GM18951 (cell line): ENCODE results near the gene GRM8.

Experiments
- POLR2A ChIP-seq: IDR thresholded peaks from 4 replicates; pipeline ENCODE4 v1.6.1; 2011; ENCODE audit warnings: mild to moderate bottlenecking; ENCODE audit not compliant: insufficient read length, insufficient read depth; ENCODE audit errors: extremely low read depth
- in situ Hi-C: fragments of 300-500 bp; cut with MboI; formaldehyde crosslinking; loops from one replicate; pipeline ENCODE4 v1.12.0; 2022; ENCODE audit warnings: low sequenced_read_pairs, mixed read lengths, inconsistent platforms; ENCODE audit not compliant: unreplicated experiment

Gene GRM8

DNA sequence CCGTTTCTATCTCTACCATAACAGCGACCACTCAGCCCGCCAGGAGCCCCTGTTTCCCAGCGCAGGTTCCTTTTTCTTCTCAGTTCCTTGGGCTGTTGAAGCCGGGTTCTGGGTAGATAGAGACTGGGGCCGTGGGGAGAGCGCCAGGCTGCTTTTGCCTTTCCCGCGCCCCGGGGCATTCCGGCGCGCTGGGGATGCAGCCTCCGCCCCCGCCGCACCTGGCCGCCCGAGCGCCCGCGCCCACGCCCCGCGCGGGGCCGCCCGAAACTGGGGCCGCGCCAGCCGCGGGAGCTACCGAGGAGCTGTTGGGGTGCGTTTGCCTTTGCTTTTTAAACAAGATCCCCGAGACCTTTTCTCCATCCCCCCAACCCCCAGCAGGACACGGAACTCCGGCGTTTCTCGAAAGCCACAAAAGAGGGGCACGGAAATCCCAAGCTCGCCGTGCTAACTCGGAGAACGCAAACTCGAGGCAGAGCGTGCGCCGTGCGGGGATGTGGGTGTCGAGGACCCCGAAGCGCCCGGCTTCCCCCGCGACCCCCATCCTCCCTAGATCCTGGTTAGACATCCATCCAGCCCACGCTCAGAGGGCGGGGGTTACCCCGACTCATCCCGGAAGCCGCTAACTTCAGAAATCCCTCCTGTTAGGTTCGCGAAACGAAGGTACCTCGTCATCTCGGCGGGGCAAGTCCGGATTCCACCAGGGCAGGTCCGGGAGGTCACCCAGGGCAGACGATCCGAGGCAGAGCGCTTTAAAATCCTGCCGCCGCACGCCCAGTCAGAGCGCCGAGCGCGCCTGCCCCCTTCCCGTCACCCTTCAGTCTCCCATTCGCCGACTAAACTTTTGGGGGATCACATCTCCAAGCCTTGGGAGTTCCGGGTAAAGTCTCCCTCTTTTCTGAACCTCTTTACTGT lies 1.0 kb downstream of the GRM8 start:
- TF ChIP-seq POLR2A = no peak
- in situ Hi-C loops = no loop called here

DNA sequence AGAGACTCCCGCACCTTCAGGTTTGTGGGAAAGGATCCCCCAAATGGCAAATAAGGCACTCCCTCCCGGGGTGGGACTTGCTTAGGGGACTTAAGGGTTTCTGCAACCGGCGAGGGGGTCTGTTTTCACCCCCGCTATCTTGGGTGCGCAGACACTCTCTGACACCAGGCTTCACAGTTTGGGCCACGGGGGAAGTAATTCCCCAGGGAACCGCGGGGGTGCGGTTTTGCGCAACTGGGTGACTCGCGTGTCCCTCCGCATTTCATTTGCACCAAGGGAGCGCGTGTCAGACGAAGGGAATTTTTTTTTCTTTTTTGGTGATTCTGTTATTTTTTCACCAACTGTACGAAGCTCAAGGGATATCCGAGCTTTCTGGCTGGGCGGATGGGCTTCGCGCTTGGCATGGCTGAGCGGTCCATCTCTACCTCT lies 1.7 kb downstream of the GRM8 start:
- in situ Hi-C loops = no loop called here
- no peak for TF ChIP-seq POLR2A

DNA sequence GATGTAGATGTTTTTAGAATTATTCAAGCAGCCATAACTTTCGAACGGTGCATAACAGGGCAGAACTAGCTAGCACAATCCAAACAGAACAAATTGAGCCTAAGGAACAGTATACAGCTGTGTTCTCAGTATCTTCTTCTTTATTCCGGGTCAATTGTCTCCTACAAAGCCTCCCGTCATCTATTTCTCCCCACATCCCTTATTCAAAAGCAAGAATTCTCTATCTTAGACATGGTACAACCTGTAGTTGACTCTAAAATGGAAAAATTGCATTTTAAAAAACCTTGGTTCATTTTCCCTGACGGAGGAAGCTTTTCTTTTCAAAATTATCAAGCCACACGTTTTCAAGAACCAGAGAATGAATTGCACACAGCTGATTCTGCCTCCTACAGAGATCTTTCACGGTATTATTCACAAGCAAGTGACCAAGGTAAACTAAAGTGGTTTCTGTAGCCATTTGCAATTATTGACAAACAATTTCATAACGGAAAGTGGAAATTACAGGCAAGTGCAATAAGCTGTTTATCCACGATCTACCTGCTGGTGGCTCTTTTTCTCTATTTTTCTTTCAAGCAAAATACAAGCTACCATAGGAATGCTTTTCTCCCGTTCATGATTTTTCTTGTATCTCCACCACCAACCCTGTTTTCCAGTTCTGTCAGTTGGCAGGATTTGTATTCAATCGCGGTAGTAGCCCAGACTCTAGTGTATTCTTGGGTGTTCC lies 2.3 kb downstream of the GRM8 start:
- in situ Hi-C loops = no loop called here
- TF ChIP-seq POLR2A = no peak

DNA sequence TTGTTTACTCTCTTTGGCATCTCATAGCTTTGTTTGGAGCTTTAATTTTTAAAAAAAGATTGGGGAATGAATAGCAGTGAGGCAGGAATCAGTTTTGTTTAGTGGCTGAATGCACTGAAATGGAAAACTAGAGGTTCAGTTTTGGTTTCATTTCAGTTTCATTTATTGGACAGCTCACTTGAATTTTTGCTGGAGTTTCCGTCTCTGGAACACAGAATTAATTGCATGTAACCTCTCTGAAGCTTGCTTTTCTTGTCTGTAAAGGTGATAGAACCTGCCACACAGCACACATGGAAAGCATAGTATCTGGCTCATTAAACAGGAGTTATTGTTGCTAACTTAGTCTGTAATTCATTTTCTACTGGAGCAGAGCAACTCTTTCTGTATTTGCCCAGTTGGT lies 7.1 kb downstream of the GRM8 start:
- TF ChIP-seq POLR2A = no peak
- in situ Hi-C loops = no loop called here

DNA sequence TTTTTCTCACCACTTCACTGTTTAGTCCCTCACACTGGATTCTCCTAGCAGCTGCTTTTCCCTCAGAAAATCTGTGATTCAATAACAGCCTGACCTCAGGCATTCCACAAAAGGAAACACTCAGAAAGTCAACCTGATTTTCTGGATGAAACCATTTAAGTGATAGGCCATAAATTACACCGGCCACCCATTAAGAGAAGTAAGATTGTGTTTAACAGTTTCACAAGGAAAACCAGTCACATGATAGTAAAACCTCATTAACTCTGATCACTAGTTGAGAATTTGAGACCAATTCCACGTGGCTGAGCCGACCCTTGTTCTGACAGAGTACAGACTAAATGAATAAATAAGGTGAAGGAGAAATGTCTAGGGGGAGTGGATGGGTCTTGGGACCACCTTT lies 7.7 kb downstream of the GRM8 start:
- TF ChIP-seq POLR2A = no peak
- in situ Hi-C loops = no loop called here

DNA sequence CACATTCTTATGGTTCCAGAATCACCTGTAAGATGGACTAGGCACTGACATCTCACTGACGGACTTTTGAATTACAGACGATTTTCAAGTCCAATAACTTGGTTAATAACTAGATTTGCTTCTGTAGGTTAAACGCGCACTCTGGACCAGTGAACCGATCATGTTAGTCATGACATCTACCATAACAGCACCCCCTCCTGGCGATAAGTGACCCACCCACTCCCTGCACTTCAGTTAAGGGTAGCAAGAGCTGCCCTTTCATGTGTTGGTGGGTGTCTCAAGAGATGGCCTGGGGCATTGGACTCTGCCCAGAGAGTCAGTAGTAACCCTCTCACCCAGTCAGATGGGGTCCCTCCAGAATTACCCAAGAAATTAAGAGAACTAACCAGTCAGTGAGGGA lies 12.9 kb downstream of the GRM8 start:
- in situ Hi-C loops = no loop called here
- TF ChIP-seq POLR2A = no peak

DNA sequence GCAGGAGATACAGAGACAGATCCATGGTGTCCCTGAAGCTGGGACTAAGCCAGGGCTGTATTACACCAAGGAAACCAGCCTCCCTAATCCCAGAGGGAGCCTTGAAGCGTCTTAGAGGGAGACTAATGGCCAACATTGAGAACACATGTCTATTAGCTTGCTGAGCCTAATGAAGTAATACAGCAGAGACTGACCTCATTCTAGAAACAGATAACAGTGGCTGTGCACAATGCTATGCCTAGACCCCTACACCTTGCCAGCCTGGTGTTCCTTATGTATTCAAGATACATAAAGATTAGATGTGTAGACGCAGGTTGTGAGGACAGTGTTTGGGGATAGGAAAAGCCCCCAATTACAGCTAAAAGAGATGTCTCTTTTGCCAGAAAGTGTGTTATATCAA lies 19.1 kb downstream of the GRM8 start:
- in situ Hi-C loops = no loop called here
- TF ChIP-seq POLR2A = no peak

DNA sequence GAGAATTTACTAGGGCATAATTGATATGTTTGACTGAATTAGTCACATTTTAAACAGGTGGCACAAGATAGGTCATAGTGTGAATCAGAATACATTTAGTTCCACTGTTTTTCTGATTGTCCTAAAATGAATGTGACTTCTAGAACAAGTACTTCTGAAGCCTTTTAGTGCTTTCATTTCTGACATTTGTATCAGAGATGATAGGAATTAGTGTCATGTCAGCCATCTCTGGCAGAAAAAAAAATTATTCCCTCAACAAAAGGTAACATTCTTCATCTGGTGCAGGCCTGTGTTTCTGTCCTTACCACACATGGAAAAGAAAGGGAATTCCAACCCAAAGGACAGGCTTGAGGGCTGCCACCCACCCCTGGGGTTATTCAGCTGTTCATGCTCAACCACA lies 21.3 kb downstream of the GRM8 start:
- TF ChIP-seq POLR2A = no peak
- in situ Hi-C loops = no loop called here

DNA sequence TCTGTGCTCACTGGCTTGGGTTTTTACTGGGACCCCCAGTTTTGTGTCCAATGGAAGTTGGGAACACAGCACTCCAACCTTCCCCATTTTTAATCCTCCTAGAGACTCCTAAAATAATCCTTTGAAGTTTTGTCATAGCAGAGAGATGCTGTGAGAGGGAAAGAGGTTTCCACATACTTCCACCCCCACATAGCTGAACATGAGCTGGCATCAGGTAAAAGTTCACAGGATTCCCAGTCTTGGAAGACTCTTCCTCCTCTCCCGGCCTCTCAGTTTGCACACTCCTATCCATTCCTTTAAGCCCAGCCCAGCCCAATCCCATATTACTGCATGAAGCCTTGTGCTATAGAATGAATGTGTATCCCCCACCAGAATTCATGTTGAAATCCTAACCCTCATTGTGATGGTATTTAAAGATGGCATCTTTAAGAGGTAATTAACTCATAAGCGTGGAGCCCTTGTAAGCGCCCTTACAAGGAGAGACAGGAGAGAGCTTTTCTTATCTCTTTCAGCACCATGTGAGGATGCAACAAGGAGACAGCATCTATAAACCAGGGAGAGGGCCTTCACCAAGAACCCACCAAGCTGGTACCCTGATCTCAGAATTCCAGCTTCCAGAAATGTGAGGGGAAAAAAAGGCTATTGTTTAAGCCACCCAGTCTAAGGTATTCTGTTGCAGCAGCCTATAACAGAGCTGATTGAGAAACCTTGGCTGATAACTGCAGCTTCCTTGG lies 22.4 kb downstream of the GRM8 start:
- in situ Hi-C loops = no loop called here
- TF ChIP-seq POLR2A = no peak

DNA sequence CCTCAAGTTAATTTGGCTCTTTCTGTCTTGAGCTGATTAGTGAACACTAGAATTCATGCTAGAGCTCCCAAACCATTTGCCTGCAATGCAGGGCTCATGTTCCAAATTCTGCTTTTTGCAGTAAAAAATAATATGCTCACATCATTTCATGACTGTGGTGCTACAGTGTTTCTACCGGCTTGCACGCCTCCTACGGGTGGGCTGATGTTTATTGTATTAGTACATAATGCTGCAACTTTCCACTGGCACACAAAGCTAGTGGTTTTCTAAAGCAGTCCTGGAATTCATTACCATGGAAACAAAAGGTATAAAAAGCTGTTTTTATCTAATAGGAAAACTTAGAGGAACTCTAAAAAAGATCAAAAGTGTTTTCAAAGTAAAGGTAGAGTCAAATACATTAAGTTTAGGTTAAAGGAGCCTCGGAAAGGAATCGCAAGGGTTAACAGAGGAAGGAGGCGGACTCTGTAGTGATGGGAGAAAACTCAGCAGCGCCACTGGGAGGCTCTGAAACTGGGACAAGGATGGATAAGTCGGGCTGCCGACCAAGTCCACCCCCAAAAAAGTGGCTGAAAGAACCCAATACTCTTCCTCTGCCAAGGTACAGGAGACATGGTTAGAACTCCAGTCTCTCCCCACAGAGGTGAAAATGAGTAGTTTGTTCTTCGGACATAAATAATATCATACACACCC lies 25.9 kb downstream of the GRM8 start:
- in situ Hi-C loops = no loop called here

DNA sequence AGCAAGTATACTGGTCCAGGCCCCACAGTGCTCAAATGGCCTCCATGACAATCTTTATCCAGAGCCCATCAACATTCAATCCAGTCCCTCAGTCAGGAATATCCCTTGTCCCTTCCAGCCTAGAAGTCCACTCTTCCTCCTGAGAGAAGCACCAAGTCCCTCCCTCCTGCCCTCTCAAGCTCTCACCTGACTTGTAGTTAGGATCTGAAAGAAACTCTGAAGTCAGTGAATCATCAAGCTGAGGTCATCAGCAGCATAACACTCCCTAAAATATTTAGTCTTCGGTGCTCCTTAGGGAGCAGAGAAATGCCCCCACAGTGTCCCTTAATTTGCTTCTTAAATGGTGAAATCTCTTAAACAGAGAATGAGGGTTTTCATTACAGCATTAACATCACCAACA lies 31.0 kb downstream of the GRM8 start:
- in situ Hi-C loops = no loop called here
- no peak for TF ChIP-seq POLR2A

More for the DNA sequence above, 25.9 kb downstream of the GRM8 start:
- TF ChIP-seq POLR2A = no peak

DNA sequence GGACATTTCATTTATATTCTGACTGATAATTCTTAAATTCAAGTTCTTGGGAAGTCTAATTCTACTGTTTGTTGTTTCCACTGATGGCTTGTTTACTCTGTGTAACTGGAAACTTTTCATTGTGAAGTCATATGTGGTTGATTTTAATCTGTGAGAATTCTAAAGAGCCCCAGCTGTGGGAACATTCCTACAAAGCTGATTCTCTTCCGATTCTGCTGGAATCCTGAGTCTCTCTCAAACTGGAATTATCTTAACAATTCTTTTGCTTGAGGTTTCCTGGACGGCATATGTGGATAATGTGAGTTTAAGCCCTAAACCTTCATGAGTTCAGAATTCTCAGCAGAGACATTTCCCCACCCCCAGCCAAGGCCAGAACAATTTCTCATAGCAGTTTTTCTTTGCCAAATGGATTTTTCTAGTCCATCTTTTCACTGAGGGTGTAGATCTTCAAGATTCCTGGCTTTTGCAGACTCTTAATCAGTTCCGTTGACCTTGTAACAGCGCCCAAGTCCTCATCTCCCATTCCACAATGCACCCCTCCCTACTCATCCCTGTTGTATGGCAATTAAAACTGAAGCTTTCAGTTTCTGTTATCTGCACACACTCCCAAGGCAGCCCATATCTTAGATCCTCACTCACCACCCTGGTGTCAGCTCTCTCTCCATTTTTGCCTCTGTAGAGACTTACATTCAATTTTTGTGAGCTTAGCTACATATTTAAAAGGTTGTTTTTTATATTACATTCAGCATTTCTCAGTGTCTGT lies 37.6 kb downstream of the GRM8 start:
- TF ChIP-seq POLR2A = no peak
- in situ Hi-C loops = no loop called here
